Panc1 (cell line): Measurements from ENCODE around the gene UQCR11. TPM values are rescaled to one million over a fixed set of nuclear protein-coding genes. Genes with fewer than 3 reads are reported as not detected.

Experiments
- ATAC-seq: fragments of 200-7000 bp; cut with Tn5 transposase; 2 replicates; pipeline ENCODE4 v1.9.1; 2020; ENCODE audit warnings: mild to moderate bottlenecking, moderate library complexity
- BruUV-seq: library from RNA; stranded (reverse); fragments of 400-500 nt; replicated peaks from 2 replicates; lab custom pipeline; 2021; lab: Mats Ljungman, UMichigan
- CTCF ChIA-PET: fragments of 300-600 bp; sonication (Branson Sonifier 250); formaldehyde crosslinking; loops from one replicate; lab custom pipeline; 2022; ENCODE audit warnings: antibody characterized with exemption; lab: Charles Lee
- POLR2A ChIA-PET: fragments of 300-600 bp; sonication (Branson Sonifier 250); formaldehyde crosslinking; loops from one replicate; lab custom pipeline; 2022; ENCODE audit warnings: antibody characterized with exemption; lab: Charles Lee
- DNase-seq: peaks from one replicate; pipeline ENCODE4 v3.0.0-alpha.2; 2010; ENCODE audit warnings: low read depth, low spot score
- H3K27ac ChIP-seq: 2 replicates; pipeline ENCODE4 v1.5.1; 2011; ENCODE audit warnings: mild to moderate bottlenecking, low read length, inconsistent platforms
- H3K27me3 ChIP-seq: fragments of 200-500 bp; sonication (Bioruptor generic); 2 replicates; pipeline ENCODE4 v1.6.0; 2014; ENCODE audit warnings: low read length, inconsistent platforms; ENCODE audit not compliant: control insufficient read depth, insufficient read depth
- H3K36me3 ChIP-seq: fragments of 200-500 bp; sonication (Bioruptor generic); 2 replicates; pipeline ENCODE4 v1.5.1; 2014; ENCODE audit warnings: inconsistent platforms, mild to moderate bottlenecking, low read length, moderate library complexity; ENCODE audit not compliant: control insufficient read depth, insufficient read depth
- H3K4me1 ChIP-seq: 2 replicates; pipeline ENCODE4 v1.5.1; 2011; ENCODE audit warnings: inconsistent platforms, mild to moderate bottlenecking, low read length, moderate library complexity; ENCODE audit not compliant: control insufficient read depth, insufficient read depth
- H3K4me3 ChIP-seq, 2 experiments: 2 replicates each; pipeline ENCODE4 v1.5.1; 2011 to 2012; ENCODE audit warnings: low read depth in 2 of 2, low read length in 2 of 2, mild to moderate bottlenecking in 2 of 2, inconsistent platforms in 1 of 2, moderate library complexity in 1 of 2
- H3K9me3 ChIP-seq: fragments of 200-500 bp; sonication (Bioruptor generic); 2 replicates; pipeline ENCODE4 v1.5.1; 2014; ENCODE audit warnings: low read depth, mild to moderate bottlenecking, inconsistent platforms, low read length, moderate library complexity; ENCODE audit not compliant: control insufficient read depth, insufficient read depth
- POLR2AphosphoS5 ChIP-seq: IDR thresholded peaks from 2 replicates; pipeline ENCODE4 v1.6.1; 2012; ENCODE audit warnings: mild to moderate bottlenecking, low read depth, low read length, moderate library complexity
- SIN3A ChIP-seq: IDR thresholded peaks from 2 replicates; pipeline ENCODE4 v1.6.1; 2012; ENCODE audit warnings: low read depth, mild to moderate bottlenecking, low read length, moderate library complexity, borderline replicate concordance; ENCODE audit not compliant: insufficient read depth
- TCF7L2 ChIP-seq: IDR thresholded peaks from 2 replicates; pipeline ENCODE4 v1.6.1; 2011; ENCODE audit warnings: mild to moderate bottlenecking, low read depth, low read length, inconsistent platforms
- in situ Hi-C: cut with HindIII; loops from 2 replicates; pipeline ENCODE4 v1.10.0; 2016; ENCODE audit warnings: low sequenced_read_pairs, low pct_unique_long_range_greater_than_20kb
- intact Hi-C: fragments of 100-400 bp; cut with micrococcal nuclease; formaldehyde crosslinking; loops from one replicate; pipeline ENCODE4 v1.10.0; 2022; ENCODE audit not compliant: unreplicated experiment
- total RNA-seq: library from RNA; stranded (reverse); gene quantifications from one replicate; pipeline ENCODE4 v1.2.1, GENCODE V29; 2021; ENCODE audit not compliant: unreplicated experiment
- TF ChIP-seq, protein P1 (sequence below): fragments of 450-650 bp; IDR thresholded peaks from 2 replicates; pipeline ENCODE4 v1.5.1; 2017; ENCODE audit warnings: mild to moderate bottlenecking
- TF ChIP-seq, protein P2 (sequence below), 2 experiments: IDR thresholded peaks; 2 replicates each; pipeline ENCODE4 v1.6.1; 2011 to 2012; ENCODE audit warnings: low read depth in 2 of 2, control low read depth in 1 of 2, low read length in 1 of 2, mild to moderate bottlenecking in 1 of 2, moderate library complexity in 1 of 2; ENCODE audit not compliant: insufficient read depth in 1 of 2

Gene UQCR11
- total RNA-seq, 1 experiment from 2014 or later: 300 TPM

DNA sequence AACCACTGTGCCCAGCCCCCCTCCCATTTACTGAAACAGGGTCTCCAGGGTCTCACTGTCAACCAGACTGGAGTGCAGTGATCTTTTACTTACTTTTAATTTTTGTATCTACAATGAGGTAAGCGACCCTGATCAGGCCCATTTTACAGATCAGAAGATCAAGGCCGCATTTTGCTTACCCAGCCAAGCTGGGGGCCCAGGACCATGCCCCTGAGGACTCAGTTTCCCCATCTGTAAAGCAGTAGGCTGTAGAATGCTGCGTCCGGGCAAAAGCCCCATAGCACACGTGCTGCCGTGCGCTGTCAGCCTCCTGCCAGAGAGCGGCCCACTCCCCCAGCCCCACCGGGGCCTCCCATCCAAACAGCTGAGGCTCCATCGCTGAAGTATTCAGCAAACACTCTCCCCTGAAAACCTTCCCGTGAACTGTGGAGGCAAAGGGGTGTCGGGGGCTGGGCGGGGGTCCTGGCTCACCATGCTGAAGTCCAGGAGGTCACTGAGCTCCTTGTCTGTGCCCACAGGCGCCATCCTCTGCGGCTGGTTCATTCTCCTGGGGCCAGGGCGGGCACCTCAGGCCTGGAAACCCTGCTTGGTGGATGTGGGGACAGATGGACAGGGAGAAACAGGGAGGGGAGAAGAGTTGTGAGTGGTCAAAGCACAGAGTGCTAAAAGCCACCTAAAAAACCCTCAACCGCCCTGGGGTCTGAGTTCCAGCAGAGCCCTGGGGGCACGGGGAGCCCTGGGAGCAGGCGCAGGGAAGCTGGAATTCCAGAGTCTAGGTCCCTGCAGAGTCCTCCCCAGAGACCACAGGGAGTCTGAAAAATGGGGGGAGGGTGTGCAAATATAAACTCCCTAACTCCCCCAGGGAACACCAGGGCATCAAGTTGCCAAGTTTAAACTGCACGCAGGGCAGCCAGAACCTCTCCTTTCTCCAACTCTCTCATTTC is 44.7 kb upstream of the UQCR11 start:
- Histone ChIP-seq H3K27me3 (no peaks in the 10 kb centered on the region), H3K4me3 (peak overlapping the region; percentile 64 to 68; a peak in 3 of 4 replicates), H3K4me1 (peaks cover 4% of the 10 kb centered on the region), H3K36me3 (no peaks in the 10 kb centered on the region), H3K9me3 (no peaks in the 10 kb centered on the region), H3K27ac (peak overlapping the region; percentile 80; the same call in 1 of the 2 replicates)
- ChIA-PET CTCF (interaction anchor here (0.6 kb wide), 1 partner anchor 200 kb away, joined by 3 read pairs; no protein-coding TSS in a partner anchor), POLR2A (no interaction called here)
- in situ Hi-C loops: no loop called here
- intact Hi-C loops: no loop called here
- BruUV-seq: no TSS peak
- TF ChIP-seq POLR2AphosphoS5 (no peak), TCF7L2 (no peak), SIN3A (no peak)
- TF ChIP-seq, protein P1, sequence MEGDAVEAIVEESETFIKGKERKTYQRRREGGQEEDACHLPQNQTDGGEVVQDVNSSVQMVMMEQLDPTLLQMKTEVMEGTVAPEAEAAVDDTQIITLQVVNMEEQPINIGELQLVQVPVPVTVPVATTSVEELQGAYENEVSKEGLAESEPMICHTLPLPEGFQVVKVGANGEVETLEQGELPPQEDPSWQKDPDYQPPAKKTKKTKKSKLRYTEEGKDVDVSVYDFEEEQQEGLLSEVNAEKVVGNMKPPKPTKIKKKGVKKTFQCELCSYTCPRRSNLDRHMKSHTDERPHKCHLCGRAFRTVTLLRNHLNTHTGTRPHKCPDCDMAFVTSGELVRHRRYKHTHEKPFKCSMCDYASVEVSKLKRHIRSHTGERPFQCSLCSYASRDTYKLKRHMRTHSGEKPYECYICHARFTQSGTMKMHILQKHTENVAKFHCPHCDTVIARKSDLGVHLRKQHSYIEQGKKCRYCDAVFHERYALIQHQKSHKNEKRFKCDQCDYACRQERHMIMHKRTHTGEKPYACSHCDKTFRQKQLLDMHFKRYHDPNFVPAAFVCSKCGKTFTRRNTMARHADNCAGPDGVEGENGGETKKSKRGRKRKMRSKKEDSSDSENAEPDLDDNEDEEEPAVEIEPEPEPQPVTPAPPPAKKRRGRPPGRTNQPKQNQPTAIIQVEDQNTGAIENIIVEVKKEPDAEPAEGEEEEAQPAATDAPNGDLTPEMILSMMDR: no peak
- TF ChIP-seq, protein P2, sequence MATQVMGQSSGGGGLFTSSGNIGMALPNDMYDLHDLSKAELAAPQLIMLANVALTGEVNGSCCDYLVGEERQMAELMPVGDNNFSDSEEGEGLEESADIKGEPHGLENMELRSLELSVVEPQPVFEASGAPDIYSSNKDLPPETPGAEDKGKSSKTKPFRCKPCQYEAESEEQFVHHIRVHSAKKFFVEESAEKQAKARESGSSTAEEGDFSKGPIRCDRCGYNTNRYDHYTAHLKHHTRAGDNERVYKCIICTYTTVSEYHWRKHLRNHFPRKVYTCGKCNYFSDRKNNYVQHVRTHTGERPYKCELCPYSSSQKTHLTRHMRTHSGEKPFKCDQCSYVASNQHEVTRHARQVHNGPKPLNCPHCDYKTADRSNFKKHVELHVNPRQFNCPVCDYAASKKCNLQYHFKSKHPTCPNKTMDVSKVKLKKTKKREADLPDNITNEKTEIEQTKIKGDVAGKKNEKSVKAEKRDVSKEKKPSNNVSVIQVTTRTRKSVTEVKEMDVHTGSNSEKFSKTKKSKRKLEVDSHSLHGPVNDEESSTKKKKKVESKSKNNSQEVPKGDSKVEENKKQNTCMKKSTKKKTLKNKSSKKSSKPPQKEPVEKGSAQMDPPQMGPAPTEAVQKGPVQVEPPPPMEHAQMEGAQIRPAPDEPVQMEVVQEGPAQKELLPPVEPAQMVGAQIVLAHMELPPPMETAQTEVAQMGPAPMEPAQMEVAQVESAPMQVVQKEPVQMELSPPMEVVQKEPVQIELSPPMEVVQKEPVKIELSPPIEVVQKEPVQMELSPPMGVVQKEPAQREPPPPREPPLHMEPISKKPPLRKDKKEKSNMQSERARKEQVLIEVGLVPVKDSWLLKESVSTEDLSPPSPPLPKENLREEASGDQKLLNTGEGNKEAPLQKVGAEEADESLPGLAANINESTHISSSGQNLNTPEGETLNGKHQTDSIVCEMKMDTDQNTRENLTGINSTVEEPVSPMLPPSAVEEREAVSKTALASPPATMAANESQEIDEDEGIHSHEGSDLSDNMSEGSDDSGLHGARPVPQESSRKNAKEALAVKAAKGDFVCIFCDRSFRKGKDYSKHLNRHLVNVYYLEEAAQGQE (IDR thresholded peaks at IDR 0.05; ENCODE audit: insufficient read depth in 1 of 2, low read depth in 2 of 2, low read length in 1 of 2): no peak
- ATAC-seq (no peak), DNase-seq (no peak)

DNA sequence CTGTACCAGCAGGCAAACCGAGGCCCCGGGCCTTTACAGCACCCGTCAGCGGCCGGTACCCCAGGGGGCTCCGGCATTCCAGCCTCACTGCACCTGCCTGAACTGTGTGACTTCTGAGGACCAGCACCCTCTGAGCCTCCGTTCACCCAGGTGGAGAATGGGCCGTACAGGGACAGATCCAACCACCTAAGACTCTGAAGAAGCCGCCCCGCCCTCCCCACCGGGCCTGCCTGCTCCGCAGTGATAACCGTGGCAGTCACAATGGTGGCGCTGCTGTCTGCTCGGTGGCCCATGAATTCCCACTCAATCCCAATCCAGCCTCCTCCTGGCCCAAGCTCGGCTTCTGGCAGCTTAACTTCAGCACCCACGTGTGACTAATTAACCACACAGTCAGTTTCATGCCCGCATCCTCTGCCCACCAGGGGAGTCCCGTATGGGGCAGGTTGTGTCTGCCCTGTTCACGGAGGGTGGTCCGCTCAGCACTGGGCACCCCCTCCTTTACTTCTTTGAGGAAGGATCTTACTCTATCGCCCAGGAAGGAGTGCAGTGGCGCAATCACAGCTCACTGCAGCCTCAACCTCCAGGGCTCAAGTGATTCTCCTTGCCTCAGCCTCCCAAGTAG is 43.8 kb upstream of the UQCR11 start:
- intact Hi-C loops: no loop called here
- DNase-seq (no peak), ATAC-seq (no peak)
- H3K4me3 ChIP-seq: no peak overlapping the region
- BruUV-seq: no TSS peak
- no peaks in the 10 kb centered on the region for H3K36me3 ChIP-seq
- POLR2A ChIA-PET: no interaction called here
- H3K9me3 ChIP-seq: no peaks in the 10 kb centered on the region
- no peak overlapping the region for H3K27ac ChIP-seq
- TF ChIP-seq SIN3A (no peak), POLR2AphosphoS5 (no peak), TCF7L2 (no peak)
- no peaks in the 10 kb centered on the region for H3K27me3 ChIP-seq
- H3K4me1 ChIP-seq: peaks cover 4% of the 10 kb centered on the region
- in situ Hi-C loops: no loop called here
- CTCF ChIA-PET: no interaction called here
